ENCODE results near the gene ZIK1. TPM values are rescaled to one million over a fixed set of nuclear protein-coding genes. Genes with fewer than 3 reads are reported as not detected.

Gene ZIK1
- total RNA-seq, 2 experiments from 2014 or later, result 6.9 to 7.1 TPM

DNA sequence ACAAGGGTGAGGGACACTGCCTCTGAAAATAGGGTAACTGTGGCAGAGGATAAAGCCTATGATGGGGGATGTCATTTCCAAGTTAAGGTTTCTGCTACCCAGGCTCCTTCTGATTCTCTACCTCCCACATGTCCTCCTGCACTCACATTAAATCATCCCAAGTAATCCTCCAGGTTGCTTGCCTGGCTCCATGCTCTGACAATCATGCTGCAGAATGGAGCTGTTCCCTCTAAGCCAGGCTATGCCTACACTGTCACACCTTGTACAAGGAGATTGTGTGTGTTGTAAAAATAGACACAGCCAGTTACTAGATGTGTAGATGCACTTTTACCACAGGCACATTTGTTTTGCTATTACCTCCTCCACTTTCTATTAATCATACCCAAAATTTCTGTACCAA is 13.2 kb upstream of the ZIK1 start:
- Mint-ChIP-seq H3K4me1 (ENCODE audit: low read depth) (no peaks in the 10 kb centered on the region), H3K9me3 (peaks cover 19% of the 10 kb centered on the region), H3K4me3 (no peak overlapping the region), H3K27ac (no peak overlapping the region), H3K36me3 (ENCODE audit: low read depth) (peaks cover 92% of the 10 kb centered on the region), H3K27me3 (no peaks in the 10 kb centered on the region)
- Histone ChIP-seq H3K36me3 (ENCODE audit: insufficient read depth, low read length) (peaks cover 36% of the 10 kb centered on the region), H3K27me3 (ENCODE audit: control insufficient read depth in 1 of 2, insufficient read depth in 2 of 2, low read length in 2 of 2) (no peaks in the 10 kb centered on the region), H3K9me3 (ENCODE audit: control insufficient read depth in 1 of 2, insufficient read depth in 1 of 2, low read length in 2 of 2) (peaks cover 48 to 96% of the 10 kb centered on the region in 2 experiments), H3K4me3 (ENCODE audit: low read length) (no peak overlapping the region), H3K4me1 (ENCODE audit: insufficient read depth, low read length) (no peaks in the 10 kb centered on the region), H3K27ac (ENCODE audit: low read depth in 1 of 2, low read length in 2 of 2) (no peak overlapping the region)
- POLR2A ChIA-PET, result no interaction called here
- no peak for DNase-seq
- intact Hi-C loops (cut with DNase I, micrococcal nuclease), result no loop called here
- CTCF ChIA-PET, result no interaction called here
- no peak for ATAC-seq (ENCODE audit: poor library complexity)
- TF ChIP-seq, protein P1, sequence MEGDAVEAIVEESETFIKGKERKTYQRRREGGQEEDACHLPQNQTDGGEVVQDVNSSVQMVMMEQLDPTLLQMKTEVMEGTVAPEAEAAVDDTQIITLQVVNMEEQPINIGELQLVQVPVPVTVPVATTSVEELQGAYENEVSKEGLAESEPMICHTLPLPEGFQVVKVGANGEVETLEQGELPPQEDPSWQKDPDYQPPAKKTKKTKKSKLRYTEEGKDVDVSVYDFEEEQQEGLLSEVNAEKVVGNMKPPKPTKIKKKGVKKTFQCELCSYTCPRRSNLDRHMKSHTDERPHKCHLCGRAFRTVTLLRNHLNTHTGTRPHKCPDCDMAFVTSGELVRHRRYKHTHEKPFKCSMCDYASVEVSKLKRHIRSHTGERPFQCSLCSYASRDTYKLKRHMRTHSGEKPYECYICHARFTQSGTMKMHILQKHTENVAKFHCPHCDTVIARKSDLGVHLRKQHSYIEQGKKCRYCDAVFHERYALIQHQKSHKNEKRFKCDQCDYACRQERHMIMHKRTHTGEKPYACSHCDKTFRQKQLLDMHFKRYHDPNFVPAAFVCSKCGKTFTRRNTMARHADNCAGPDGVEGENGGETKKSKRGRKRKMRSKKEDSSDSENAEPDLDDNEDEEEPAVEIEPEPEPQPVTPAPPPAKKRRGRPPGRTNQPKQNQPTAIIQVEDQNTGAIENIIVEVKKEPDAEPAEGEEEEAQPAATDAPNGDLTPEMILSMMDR (IDR thresholded peaks at IDR 0.05), result no peak

DNA sequence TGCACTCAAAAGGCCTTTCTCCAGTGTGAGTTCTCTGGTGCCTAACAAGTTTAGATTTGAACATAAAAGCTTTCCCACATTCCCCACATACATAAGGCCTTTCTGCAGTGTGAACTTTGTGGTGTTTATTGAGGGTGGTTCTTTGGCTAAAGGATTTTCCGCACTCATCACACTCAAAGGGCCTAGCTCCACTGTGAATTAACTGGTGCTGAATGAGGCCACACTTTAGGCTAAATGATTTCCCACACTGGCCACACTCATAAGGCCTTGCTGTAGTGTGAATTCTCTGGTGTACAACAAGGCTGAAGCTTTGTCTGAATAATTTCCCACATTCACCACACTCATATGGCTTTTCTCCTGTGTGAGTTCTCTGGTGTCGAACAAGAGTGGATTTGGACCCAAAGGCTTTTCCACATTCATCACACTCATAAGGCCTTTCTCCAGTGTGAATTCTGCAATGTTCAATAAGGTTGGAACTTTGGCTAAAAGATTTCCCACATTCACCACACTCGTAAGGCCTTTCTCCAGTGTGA is 11.5 kb upstream of the ZIK1 start:
- Mint-ChIP-seq H3K36me3 (ENCODE audit: low read depth) (peaks cover 94% of the 10 kb centered on the region), H3K27me3 (no peaks in the 10 kb centered on the region), H3K4me1 (ENCODE audit: low read depth) (peaks cover 13% of the 10 kb centered on the region), H3K9me3 (peaks cover 26% of the 10 kb centered on the region), H3K4me3 (no peak overlapping the region), H3K27ac (no peak overlapping the region)
- peaks cover 42% of the 10 kb centered on the region for H3K36me3 ChIP-seq (ENCODE audit: insufficient read depth, low read length)
- no peak overlapping the region for H3K4me3 ChIP-seq (ENCODE audit: low read length)
- H3K4me1 ChIP-seq (ENCODE audit: insufficient read depth, low read length), result peaks cover 2% of the 10 kb centered on the region
- H3K27ac ChIP-seq (ENCODE audit: low read depth in 1 of 2, low read length in 2 of 2), result no peak overlapping the region
- intact Hi-C loops (cut with DNase I, micrococcal nuclease), result no loop called here
- H3K9me3 ChIP-seq (ENCODE audit: control insufficient read depth in 1 of 2, insufficient read depth in 1 of 2, low read length in 2 of 2), result peaks cover 52 to 92% of the 10 kb centered on the region in 2 experiments
- ATAC-seq (ENCODE audit: poor library complexity) (no peak), DNase-seq (no peak)
- TF ChIP-seq, protein P1 (IDR thresholded peaks at IDR 0.05), result no peak
- POLR2A ChIA-PET, result no interaction called here
- CTCF ChIA-PET, result no interaction called here
- H3K27me3 ChIP-seq (ENCODE audit: control insufficient read depth in 1 of 2, insufficient read depth in 2 of 2, low read length in 2 of 2), result no peaks in the 10 kb centered on the region

DNA sequence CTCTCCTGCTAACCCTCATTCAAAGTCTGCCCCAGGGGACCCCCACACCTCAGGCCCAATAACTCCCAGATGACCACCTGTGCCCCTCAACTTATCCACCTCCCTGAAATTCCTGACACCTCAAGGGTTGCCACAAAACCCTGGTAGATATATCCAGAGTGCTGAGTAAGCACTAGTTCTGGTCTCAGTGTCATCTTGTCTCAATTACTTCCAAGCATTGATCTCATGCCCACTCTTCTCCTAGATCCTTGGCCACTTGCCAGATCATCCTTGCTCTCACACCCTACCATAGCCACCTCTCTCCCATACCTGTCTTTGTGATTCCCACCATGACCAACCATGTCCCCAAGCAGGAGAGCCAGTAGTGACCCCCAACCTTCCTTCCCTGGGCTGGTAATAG is 7.3 kb upstream of the ZIK1 start:
- Histone ChIP-seq H3K4me1 (ENCODE audit: insufficient read depth, low read length) (peaks cover 21% of the 10 kb centered on the region), H3K27ac (ENCODE audit: low read depth in 1 of 2, low read length in 2 of 2) (no peak overlapping the region), H3K4me3 (ENCODE audit: low read length) (no peak overlapping the region), H3K36me3 (ENCODE audit: insufficient read depth, low read length) (peaks cover 42% of the 10 kb centered on the region), H3K27me3 (ENCODE audit: control insufficient read depth in 1 of 2, insufficient read depth in 2 of 2, low read length in 2 of 2) (no peaks in the 10 kb centered on the region), H3K9me3 (ENCODE audit: control insufficient read depth in 1 of 2, insufficient read depth in 1 of 2, low read length in 2 of 2) (peaks cover 42 to 54% of the 10 kb centered on the region in 2 experiments)
- H3K4me1 Mint-ChIP-seq (ENCODE audit: low read depth), result peaks cover 27% of the 10 kb centered on the region
- no peaks in the 10 kb centered on the region for H3K27me3 Mint-ChIP-seq
- CTCF ChIA-PET, result no interaction called here
- POLR2A ChIA-PET, result no interaction called here
- intact Hi-C loops (cut with DNase I, micrococcal nuclease), result loop anchor here (1.0 to 5.0 kb wide), 4 partner anchors 15 to 106 kb away; partner anchors contain the start of genes ZNF211 (in 1 of the 2), ZNF549 (in 1 of the 2) and ZNF551 (in 1 of the 2)
- no peak for DNase-seq
- TF ChIP-seq, protein P1 (IDR thresholded peaks at IDR 0.05), result no peak
- H3K9me3 Mint-ChIP-seq, result peaks cover 31% of the 10 kb centered on the region
- peak overlapping the region; percentile 79 for H3K4me3 Mint-ChIP-seq
- ATAC-seq (ENCODE audit: poor library complexity), result no peak
- peaks cover 83% of the 10 kb centered on the region for H3K36me3 Mint-ChIP-seq (ENCODE audit: low read depth)
- H3K27ac Mint-ChIP-seq, result no peak overlapping the region
